Activated T-cell treated with anti-CD3 and anti-CD28 coated beads for 1 hour (primary cell): Measurements from ENCODE around the gene ZNF76.

Experiments
- DNase-seq: peaks from one replicate; pipeline ENCODE4 v3.0.0-alpha.2; 2020; ENCODE audit warnings: low read depth

ZNF76 gene

DNA sequence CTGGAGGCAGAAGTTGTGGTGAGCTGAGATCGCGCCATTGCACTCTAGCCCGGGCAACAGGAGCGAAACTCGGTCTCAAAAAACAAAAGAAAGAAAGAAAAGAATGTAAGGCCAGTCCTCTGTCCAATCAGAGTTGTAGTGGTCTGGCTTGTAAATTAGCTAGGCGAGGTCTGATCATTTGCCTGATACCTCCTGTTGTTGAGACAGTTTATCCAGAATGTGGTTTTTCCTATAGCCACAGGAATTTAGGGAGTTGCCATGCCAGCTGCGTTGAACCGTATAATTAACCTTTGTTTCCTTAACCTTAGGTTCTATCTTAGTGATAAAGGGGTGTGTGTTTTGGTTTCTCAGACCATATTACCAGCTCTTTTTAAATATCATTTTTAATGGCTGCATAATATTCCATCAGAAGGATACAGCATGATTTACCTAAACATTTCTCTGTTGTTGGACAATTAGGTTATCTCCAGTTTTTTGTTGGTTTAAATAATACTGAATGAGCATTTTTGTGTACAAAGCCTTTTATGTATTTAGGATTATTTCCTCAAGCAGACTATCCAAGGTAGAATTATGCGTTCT is 71.1 kb downstream of the ZNF76 start:
- DNase-seq: no peak

DNA sequence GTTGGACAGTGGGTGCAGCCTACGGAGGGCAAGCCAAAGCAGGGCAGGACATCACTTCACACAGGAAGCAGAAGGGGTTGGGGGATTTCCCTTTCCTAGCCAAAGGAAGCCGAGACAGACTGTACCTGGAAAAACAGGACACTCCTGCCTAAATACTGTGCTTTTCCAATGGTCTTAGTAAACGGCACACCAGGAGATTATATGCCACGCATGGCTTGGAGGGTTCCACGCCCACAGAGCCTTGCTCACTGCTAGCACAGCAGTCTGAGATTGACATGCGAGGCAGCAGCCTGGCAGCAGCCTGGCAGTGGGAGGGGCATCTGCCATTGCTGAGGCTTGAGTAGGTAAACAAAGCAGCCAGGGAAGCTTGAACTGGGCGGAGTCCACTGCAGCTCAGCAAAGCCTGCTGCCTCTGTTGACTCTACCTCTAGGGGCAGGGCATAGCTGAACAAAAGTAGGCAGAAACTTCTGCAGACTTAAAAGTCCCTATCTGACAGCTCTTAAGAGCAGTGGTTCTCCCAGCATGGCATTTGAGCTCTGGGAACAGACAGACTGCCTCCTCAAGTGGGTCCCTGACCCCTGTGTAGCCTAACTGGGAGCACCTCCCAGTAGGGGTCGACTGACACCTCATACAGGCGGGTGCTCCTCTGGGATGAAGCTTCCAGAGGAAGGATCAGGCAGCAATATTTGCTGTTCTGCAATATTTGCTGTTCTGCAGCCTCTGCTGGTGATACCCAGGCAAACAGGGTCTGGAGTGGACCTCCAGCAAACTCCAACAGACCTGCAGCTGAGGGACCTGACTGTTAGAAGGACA is 72.7 kb downstream of the ZNF76 start:
- peak; percentile 49 for DNase-seq

DNA sequence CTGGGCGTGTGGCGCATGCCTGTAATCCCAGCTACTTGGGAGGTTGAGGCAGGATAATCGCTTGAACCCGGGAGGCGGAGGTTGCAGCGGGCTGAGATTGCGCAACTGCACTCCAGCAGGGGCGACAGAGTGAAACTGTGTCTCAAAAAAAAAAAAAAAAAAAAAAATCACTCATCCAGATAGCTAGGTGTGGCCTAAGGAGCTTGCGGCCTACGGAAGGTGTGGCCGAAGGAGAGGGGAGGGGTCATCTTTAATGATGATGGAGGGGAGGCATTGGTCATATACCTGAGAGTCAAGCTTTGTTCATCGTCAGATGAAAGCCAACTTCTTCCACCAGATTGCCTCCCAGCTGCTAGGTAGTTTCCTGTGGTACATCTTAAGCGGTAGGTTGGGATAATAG is 82.0 kb downstream of the ZNF76 start:
- DNase-seq: no peak

DNA sequence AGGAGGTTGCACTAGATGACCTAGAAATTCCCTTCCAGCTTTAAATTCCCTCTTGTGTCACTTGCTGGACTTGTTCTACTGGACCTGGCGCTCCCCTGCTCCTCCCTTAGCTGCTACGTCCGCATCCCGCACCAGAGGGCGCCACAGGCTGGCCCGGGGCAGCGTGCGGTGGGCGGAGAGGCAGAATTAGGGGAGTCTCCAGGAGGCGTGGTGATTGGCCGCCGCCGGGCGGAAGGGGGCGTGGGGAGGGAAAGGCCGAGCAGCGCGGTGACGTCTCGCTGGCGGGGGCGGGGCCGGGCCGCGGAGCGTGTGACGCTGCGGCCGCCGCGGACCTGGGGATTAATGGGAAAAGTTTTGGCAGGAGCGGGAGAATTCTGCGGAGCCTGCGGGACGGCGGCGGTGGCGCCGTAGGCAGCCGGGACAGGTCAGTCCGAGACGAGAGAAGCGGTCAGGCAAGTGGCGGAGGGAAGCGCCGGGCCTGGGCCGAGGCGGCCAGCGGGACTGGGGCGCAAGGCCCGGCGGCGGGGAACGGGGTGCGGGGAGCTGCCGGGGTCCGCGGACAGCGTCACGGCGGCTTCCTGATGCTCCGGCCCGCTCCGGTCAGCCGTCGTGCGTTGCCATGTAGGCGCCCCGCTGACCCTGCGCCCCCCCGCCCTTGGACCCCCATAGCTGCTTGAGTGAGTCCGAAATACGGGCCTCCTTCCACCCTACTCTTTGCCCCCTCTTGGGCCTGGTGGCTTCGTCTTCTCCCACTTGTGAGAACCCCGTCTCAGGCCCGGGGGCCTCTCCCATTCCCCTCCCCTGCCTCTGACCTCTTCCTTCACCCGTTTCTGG is 82.9 kb downstream of the ZNF76 start, which contains the start of gene PPARD:
Gene PPARD, plus strand, starts transcription at position 301 of the 834 bp plus-strand sequence. CDS start 68,530 bp downstream, outside the sequence.
- peak; percentile 97 for DNase-seq

DNA sequence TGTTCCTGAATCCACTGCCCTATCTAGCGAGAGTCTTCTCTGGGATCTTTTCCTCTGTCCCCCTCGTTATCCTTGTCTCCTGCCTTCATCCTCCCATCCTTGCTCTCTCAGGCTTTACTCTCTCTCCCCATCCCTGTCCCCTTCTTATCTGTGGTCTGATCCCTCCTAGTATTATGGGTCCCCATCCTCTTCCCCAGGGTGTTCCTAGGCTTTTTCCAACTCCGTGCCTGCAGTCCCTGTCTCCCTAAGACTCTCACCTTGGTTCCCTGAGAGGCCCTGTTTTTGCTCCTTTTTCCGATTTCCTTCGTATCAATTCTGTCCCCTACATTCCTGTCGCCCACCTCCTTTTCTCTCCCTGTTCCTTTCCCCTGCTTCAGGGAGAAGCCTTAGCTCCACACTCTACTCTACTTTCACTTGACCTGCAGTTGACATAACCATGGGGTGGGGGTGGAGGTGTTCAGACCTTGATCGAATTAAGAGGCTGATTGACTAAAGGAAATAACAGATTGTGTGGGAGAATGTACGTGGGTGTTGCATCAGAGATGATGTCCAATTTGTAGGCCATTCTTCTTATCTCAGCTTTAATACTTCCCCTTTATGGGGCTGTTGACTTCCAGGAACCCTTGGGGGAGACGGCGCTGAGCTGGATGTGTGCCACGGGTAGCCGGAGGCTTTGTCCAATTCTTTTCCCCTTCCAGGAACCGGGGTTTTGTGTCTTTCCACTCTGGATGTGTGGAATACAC is 83.7 kb downstream of the ZNF76 start:
- no peak for DNase-seq

DNA sequence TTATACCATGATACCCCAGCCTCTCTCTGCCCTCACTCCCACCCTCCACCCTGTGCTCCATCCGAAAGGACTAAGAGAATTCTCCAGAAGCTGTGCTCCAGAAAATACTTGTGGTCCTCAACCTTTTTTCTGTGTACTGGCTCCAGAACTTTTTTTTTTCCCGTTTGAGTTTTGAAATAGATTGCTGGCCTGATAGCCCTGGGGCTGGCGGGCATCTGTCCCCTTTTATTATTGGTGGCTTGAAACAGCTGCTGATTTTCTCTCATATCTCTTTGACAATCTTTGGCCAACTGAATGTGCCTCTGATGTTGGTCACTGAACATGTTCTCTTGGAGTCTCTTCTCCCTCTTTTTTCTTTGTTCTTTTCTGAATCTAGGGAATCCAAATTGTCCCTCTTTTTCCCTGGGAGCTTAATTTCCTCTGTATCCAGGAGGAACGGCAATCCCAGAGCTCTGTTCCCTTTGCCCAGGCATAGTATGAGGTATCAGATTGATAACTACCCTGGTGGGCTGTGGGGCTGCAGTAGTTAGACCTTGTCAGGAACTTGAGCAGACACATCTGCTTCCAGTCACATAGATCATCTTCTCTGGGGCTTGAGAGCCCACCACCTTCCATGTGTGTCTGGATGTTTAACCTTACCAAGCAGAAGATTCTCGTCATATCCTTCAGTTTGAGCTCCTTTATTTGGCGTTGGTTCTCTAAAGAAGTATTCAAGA is 84.5 kb downstream of the ZNF76 start:
- DNase-seq: no peak
